ENCODE measurements around the gene SYT8. TPM values are rescaled to one million over a fixed set of nuclear protein-coding genes. Genes with fewer than 3 reads are reported as not detected.

SYT8 gene
- total RNA-seq, 2 experiments from 2014 or later = not detected

- Mint-ChIP-seq H3K36me3 (ENCODE audit: low read depth) (peaks cover 14% of the 10 kb centered on the region), H3K27ac (peak overlapping the region; percentile 44), H3K9me3 (no peaks in the 10 kb centered on the region), H3K4me3 (peak overlapping the region; percentile 98), H3K4me1 (ENCODE audit: low read depth) (peaks cover 31% of the 10 kb centered on the region), H3K27me3 (no peaks in the 10 kb centered on the region)
- peak overlapping the region; percentile 94 for H3K4me3 ChIP-seq (ENCODE audit: low read length)
- ATAC-seq (ENCODE audit: poor library complexity) (no peak), DNase-seq (peak in 2 of 14 experiments; percentile 49 to 63)
- POLR2A ChIA-PET = interaction anchor here (0.5 to 3.6 kb wide), 5 partner anchors 15 to 75 kb away, joined by 3 to 23 read pairs (median 3); no protein-coding TSS in a partner anchor
- TF ChIP-seq CTCF (IDR thresholded peaks at IDR 0.05) = no peak
- H3K36me3 ChIP-seq (ENCODE audit: insufficient read depth, low read length) = peaks cover 36% of the 10 kb centered on the region
- no peaks in the 10 kb centered on the region for H3K9me3 ChIP-seq (ENCODE audit: control insufficient read depth in 1 of 2, insufficient read depth in 1 of 2, low read length in 2 of 2)
- peak overlapping the region in 1 of 2 donors; percentile 41 for H3K27ac ChIP-seq (ENCODE audit: low read depth in 1 of 2, low read length in 2 of 2)
- CTCF ChIA-PET = interaction anchor here (1.5 kb wide), 1 partner anchor 27 kb away, joined by 3 read pairs; no protein-coding TSS in a partner anchor
- intact Hi-C loops (cut with DNase I, micrococcal nuclease) = loop anchor here in 1 of 2 experiments (2.0 to 10.0 kb wide), 4 partner anchors 16 to 540 kb away; partner anchors contain the start of gene CTSD
- peaks cover 91% of the 10 kb centered on the region for H3K4me1 ChIP-seq (ENCODE audit: insufficient read depth, low read length)
- no peaks in the 10 kb centered on the region for H3K27me3 ChIP-seq (ENCODE audit: control insufficient read depth in 1 of 2, insufficient read depth in 2 of 2, low read length in 2 of 2)
Measured at GRCh38 chr11:1854949-1855885, 20.4 kb downstream of the SYT8 start.

GRCh38 chr11:1855886-1856265, 21.1 kb downstream of the SYT8 start:
- Histone ChIP-seq H3K9me3 (ENCODE audit: control insufficient read depth in 1 of 2, insufficient read depth in 1 of 2, low read length in 2 of 2) (no peaks in the 10 kb centered on the region), H3K4me3 (ENCODE audit: low read length) (no peak overlapping the region), H3K4me1 (ENCODE audit: insufficient read depth, low read length) (peaks cover 85% of the 10 kb centered on the region), H3K27ac (ENCODE audit: low read depth in 1 of 2, low read length in 2 of 2) (peak overlapping the region in 1 of 2 donors; percentile 35), H3K36me3 (ENCODE audit: insufficient read depth, low read length) (peaks cover 36% of the 10 kb centered on the region), H3K27me3 (ENCODE audit: control insufficient read depth in 1 of 2, insufficient read depth in 2 of 2, low read length in 2 of 2) (no peaks in the 10 kb centered on the region)
- Mint-ChIP-seq H3K36me3 (ENCODE audit: low read depth) (peaks cover 14% of the 10 kb centered on the region), H3K27ac (peak overlapping the region; percentile 44), H3K4me3 (peak overlapping the region; percentile 65), H3K4me1 (ENCODE audit: low read depth) (peaks cover 24% of the 10 kb centered on the region), H3K27me3 (no peaks in the 10 kb centered on the region), H3K9me3 (no peaks in the 10 kb centered on the region)
- ChIA-PET CTCF (interaction anchor here (1.5 kb wide), 1 partner anchor 26 kb away, joined by 3 read pairs; no protein-coding TSS in a partner anchor), POLR2A (interaction anchor here (0.6 to 1.3 kb wide), 2 partner anchors 27 to 33 kb away, joined by 3 read pairs; no protein-coding TSS in a partner anchor)
- DNase-seq (no peak), ATAC-seq (ENCODE audit: poor library complexity) (no peak)
- intact Hi-C loops (cut with DNase I, micrococcal nuclease) = loop anchor here in 1 of 2 experiments (2.0 to 10.0 kb wide), 3 partner anchors 15 to 539 kb away; no protein-coding TSS in a partner anchor
- TF ChIP-seq CTCF (IDR thresholded peaks at IDR 0.05) = no peak

- H3K4me3 ChIP-seq (ENCODE audit: low read length) = no peak overlapping the region
- Mint-ChIP-seq H3K27ac (peak overlapping the region; percentile 44), H3K36me3 (ENCODE audit: low read depth) (peaks cover 14% of the 10 kb centered on the region), H3K4me3 (peak overlapping the region; percentile 62), H3K27me3 (no peaks in the 10 kb centered on the region), H3K9me3 (no peaks in the 10 kb centered on the region), H3K4me1 (ENCODE audit: low read depth) (peaks cover 19% of the 10 kb centered on the region)
- intact Hi-C loops (cut with DNase I, micrococcal nuclease) = loop anchor here in 1 of 2 experiments (10.0 kb wide), 1 partner anchor 538 kb away; no protein-coding TSS in a partner anchor
- CTCF ChIA-PET = no interaction called here
- H3K27me3 ChIP-seq (ENCODE audit: control insufficient read depth in 1 of 2, insufficient read depth in 2 of 2, low read length in 2 of 2) = no peaks in the 10 kb centered on the region
- peak overlapping the region in 1 of 2 donors; percentile 29 for H3K27ac ChIP-seq (ENCODE audit: low read depth in 1 of 2, low read length in 2 of 2)
- H3K36me3 ChIP-seq (ENCODE audit: insufficient read depth, low read length) = peaks cover 36% of the 10 kb centered on the region
- TF ChIP-seq CTCF (IDR thresholded peaks at IDR 0.05) = no peak
- peaks cover 80% of the 10 kb centered on the region for H3K4me1 ChIP-seq (ENCODE audit: insufficient read depth, low read length)
- DNase-seq (no peak), ATAC-seq (ENCODE audit: poor library complexity) (no peak)
- no peaks in the 10 kb centered on the region for H3K9me3 ChIP-seq (ENCODE audit: control insufficient read depth in 1 of 2, insufficient read depth in 1 of 2, low read length in 2 of 2)
- POLR2A ChIA-PET = interaction anchor here (0.6 to 1.3 kb wide), 3 partner anchors 10 to 32 kb away, joined by 3 read pairs; no protein-coding TSS in a partner anchor
Measured at GRCh38 chr11:1856306-1857005, 21.7 kb downstream of the SYT8 start.

Measured in CD4-positive, alpha-beta T cell (primary cell).